AG04449 (cell line): ENCODE measurements around the gene PNPLA6.

Source experiments
- CTCF ChIA-PET: fragments of 350-600 bp; formaldehyde crosslinking; extraction: SDS; loops from one replicate; lab custom pipeline; 2021; ENCODE audit warnings: antibody characterized with exemption; lab: Yijun Ruan, JAX
- POLR2A ChIA-PET: fragments of 400-600, 350-600 bp; formaldehyde crosslinking; extraction: SDS; loops from one replicate; lab custom pipeline; 2020; ENCODE audit warnings: antibody characterized with exemption, inconsistent platforms; lab: Yijun Ruan, JAX
- DNase-seq: peaks from one replicate; pipeline ENCODE4 v3.0.0-alpha.2; 2010; ENCODE audit warnings: low read depth, low spot score
- H3K4me3 ChIP-seq: 2 replicates; pipeline ENCODE4 v1.5.1; 2011; ENCODE audit warnings: low read depth, mild to moderate bottlenecking, control low read depth, low read length
- TF ChIP-seq, protein P1 (sequence below): IDR thresholded peaks from one replicate; pipeline ENCODE4 v1.5.1; 2011; ENCODE audit warnings: mild to moderate bottlenecking, moderate library complexity, low read length, control low read depth, inconsistent platforms; ENCODE audit not compliant: insufficient read depth; ENCODE audit errors: missing control alignments

PNPLA6 gene

DNA sequence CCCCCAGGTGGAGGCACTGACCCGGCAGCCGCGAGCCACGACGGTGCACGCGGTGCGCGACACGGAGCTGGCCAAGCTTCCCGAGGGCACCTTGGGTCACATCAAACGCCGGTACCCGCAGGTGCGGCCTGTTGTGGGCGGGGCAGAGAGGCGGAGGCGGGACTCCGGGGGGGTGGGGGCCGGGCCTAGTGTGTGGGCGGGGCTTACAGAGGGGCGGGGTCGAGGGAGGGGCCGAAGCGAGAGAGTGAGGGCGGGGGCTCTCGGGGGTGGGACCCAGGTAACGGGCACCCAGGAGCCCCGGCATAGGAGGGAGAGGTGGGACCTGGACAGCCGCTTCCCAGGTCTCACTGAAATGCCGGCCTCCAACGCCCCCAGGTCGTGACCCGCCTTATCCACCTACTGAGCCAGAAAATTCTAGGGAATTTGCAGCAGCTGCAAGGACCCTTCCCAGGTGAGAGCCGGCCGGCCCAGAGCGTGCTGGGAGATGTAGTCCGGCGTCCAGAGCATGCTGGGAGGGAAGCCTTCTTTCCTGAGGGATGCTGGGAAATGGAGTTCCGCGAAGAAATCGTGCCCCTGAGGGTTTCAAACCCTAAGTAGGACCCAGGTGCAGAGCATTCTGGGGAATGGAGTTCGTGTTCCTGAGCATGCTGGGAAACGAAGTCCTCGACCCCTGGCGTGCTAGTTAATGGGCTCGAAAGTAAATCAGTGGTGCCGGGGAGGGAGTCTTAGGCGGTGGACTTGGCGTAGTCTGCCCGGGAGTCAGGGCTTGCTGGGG is 15.7 kb downstream of the PNPLA6 start:
- TF ChIP-seq, protein P1, sequence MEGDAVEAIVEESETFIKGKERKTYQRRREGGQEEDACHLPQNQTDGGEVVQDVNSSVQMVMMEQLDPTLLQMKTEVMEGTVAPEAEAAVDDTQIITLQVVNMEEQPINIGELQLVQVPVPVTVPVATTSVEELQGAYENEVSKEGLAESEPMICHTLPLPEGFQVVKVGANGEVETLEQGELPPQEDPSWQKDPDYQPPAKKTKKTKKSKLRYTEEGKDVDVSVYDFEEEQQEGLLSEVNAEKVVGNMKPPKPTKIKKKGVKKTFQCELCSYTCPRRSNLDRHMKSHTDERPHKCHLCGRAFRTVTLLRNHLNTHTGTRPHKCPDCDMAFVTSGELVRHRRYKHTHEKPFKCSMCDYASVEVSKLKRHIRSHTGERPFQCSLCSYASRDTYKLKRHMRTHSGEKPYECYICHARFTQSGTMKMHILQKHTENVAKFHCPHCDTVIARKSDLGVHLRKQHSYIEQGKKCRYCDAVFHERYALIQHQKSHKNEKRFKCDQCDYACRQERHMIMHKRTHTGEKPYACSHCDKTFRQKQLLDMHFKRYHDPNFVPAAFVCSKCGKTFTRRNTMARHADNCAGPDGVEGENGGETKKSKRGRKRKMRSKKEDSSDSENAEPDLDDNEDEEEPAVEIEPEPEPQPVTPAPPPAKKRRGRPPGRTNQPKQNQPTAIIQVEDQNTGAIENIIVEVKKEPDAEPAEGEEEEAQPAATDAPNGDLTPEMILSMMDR, result no peak
- ChIA-PET POLR2A (no interaction called here), CTCF (interaction anchor here (0.8 to 1.7 kb wide), 3 partner anchors 9 to 449 kb away, joined by 3 to 8 read pairs (median 4); no protein-coding TSS in a partner anchor)
- no peak overlapping the region for H3K4me3 ChIP-seq
- no peak for DNase-seq

DNA sequence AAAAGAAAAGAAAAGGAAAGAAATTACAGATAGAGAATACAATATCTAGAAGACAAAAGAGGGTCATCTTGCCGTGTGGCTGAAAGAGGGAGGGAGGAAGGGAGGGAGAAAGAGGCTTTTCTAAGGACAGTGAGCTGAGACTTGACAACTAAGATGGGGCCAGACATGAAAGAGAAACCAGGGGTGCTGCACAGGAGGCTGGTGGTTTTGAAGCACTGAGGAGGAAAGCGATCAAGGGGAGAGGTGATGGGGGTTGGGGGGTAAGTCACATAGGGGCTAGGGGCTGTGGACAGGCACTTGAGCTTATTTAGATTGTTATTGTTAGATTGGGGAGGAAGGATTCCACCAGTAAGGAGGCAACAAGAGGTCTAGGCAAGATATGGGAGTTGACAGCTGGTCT is 17.3 kb downstream of the PNPLA6 start:
- DNase-seq, result no peak
- H3K4me3 ChIP-seq, result no peak overlapping the region
- CTCF ChIA-PET, result interaction anchor here (1.2 kb wide), 1 partner anchor 16 kb away, joined by 6 read pairs; no protein-coding TSS in a partner anchor
- POLR2A ChIA-PET, result interaction anchor here (0.7 kb wide), 1 partner anchor 11 kb away, joined by 3 read pairs; no protein-coding TSS in a partner anchor
- TF ChIP-seq, protein P1, result no peak

DNA sequence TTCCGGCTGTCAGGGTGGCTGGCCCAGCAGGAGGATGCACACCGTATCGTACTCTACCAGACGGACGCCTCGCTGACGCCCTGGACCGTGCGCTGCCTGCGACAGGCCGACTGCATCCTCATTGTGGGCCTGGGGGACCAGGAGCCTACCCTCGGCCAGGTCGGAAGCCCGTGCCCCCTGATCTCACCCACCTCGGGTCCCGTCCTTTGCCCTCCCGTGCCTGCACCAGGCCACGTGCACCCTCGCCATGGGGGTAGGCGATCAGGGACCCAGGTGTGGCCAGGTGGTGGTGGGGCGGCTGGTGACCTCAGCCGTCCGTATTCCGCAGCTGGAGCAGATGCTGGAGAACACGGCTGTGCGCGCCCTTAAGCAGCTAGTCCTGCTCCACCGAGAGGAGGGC is 19.0 kb downstream of the PNPLA6 start:
- POLR2A ChIA-PET, result no interaction called here
- no peak for DNase-seq
- no peak overlapping the region for H3K4me3 ChIP-seq
- TF ChIP-seq, protein P1, result no peak
- CTCF ChIA-PET, result interaction anchor here (2.0 kb wide), 1 partner anchor 14 kb away, joined by 9 read pairs; no protein-coding TSS in a partner anchor

DNA sequence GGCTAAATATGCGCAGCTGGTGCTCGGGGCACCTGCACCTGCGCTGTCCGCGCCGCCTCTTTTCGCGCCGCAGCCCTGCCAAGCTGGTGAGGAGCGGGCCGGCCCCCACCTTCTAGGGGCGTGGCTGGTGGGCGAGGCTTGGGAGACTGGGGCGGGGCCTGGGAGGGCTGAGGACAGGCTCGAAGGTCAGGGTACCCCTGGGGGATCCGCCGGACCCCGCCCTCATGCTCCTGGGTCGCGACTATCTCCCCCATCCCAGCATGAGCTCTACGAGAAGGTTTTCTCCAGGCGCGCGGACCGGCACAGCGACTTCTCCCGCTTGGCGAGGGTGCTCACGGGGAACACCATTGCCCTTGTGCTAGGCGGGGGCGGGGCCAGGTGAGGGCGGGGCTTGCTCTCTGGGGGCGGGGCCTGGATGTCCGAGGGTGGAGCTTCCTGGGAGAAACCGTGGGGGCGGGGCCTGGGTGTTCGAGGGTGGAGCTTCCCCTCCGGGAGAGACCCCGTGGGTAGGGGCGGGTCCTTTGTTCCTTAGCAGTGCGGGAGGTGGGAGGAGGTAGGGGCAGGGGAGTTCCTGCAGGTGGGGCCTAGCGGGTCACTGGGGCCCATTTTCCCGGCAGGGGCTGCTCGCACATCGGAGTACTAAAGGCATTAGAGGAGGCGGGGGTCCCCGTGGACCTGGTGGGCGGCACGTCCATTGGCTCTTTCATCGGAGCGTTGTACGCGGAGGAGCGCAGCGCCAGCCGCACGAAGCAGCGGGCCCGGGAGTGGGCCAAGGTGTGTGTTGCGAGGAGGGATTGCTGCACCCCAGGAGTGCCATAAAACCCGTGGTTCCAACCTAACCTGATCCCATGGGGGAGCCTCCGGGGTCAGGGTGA is 19.7 kb downstream of the PNPLA6 start:
- no peak for DNase-seq
- TF ChIP-seq, protein P1, result no peak
- ChIA-PET CTCF (interaction anchor here (1.0 to 2.0 kb wide), 3 partner anchors 10 to 14 kb away, joined by 3 to 9 read pairs (median 5); no protein-coding TSS in a partner anchor), POLR2A (no interaction called here)
- H3K4me3 ChIP-seq, result no peak overlapping the region

DNA sequence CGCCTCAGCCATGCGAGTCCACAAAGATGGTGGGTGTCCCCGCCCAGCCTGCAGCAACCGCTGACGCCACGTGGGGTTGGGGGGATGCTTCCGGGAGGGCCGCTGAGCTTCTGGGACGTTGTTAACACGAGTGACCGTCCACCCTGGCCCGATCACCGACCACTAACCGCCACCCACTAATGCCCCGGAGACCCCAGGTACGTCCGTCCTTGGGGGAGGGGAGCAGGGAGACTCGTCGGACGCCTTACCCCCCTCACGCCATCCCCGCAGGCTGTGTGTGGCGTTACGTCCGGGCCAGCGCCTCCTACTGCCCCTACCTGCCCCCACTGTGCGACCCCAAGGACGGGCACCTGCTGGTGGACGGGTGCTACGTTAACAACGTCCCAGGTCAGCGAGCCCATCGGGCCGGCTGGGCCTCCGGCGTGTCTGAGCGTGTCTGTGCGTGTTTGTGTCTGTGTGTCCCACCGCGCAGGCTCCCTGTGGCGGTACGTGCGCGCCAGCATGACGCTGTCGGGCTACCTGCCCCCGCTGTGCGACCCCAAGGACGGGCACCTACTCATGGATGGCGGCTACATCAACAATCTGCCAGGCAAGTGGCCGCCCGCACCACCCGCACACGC is 21.3 kb downstream of the PNPLA6 start:
- ChIA-PET POLR2A (no interaction called here), CTCF (interaction anchor here (1.8 kb wide), 1 partner anchor 12 kb away, joined by 7 read pairs; no protein-coding TSS in a partner anchor)
- TF ChIP-seq, protein P1, result no peak
- no peak overlapping the region for H3K4me3 ChIP-seq
- no peak for DNase-seq
